DMS153 (cell line): ENCODE data around the gene C1orf52.
A peak's percentile ranks its signal among the peaks of the same experiment; 100 is the strongest.

ENCODE experiments used
- DNase-seq: peaks from one replicate; lab custom pipeline; 2025; lab: John Stamatoyannopoulos, UW

C1orf52 gene

GRCh38 chr1:85259118-85259911, at the start of gene C1orf52:
Gene C1orf52 (minus strand): TSS chr1:85259662. CDS start chr1:85259633, 29 bp downstream.
- DNase-seq: peak; percentile 75

GRCh38 chr1:85308833-85309350, 49.4 kb upstream of the C1orf52 start:
- DNase-seq: no peak

GRCh38 chr1:85307987-85308832, 48.7 kb upstream of the C1orf52 start:
- DNase-seq: no peak

GRCh38 chr1:85306236-85306635, 46.8 kb upstream of the C1orf52 start:
- DNase-seq: no peak

- DNase-seq: no peak
Measured at GRCh38 chr1:85303440-85304162, 44.1 kb upstream of the C1orf52 start.

- no peak for DNase-seq
Measured at GRCh38 chr1:85300140-85300539, 40.7 kb upstream of the C1orf52 start.

- peak; percentile 94 for DNase-seq
Measured at GRCh38 chr1:85297855-85298629, 38.6 kb upstream of the C1orf52 start.

- DNase-seq: no peak
Measured at GRCh38 chr1:85297538-85297854, 38.0 kb upstream of the C1orf52 start.

GRCh38 chr1:85296980-85297379, 37.5 kb upstream of the C1orf52 start:
- DNase-seq: no peak

GRCh38 chr1:85295654-85296053, 36.2 kb upstream of the C1orf52 start:
- DNase-seq: no peak

GRCh38 chr1:85295006-85295431, 35.6 kb upstream of the C1orf52 start:
- no peak for DNase-seq

- DNase-seq: no peak
Measured at GRCh38 chr1:85290826-85291225, 31.4 kb upstream of the C1orf52 start.

GRCh38 chr1:85289848-85290335, 30.4 kb upstream of the C1orf52 start:
- no peak for DNase-seq

GRCh38 chr1:85289207-85289847, 29.9 kb upstream of the C1orf52 start:
- DNase-seq: no peak

GRCh38 chr1:85284202-85284601, 24.7 kb upstream of the C1orf52 start:
- no peak for DNase-seq

- DNase-seq: no peak
Measured at GRCh38 chr1:85283475-85284199, 24.2 kb upstream of the C1orf52 start.

- DNase-seq: no peak
Measured at GRCh38 chr1:85282424-85282823, 23.0 kb upstream of the C1orf52 start.

- no peak for DNase-seq
Measured at GRCh38 chr1:85280636-85281035, 21.2 kb upstream of the C1orf52 start.

- no peak for DNase-seq
Measured at GRCh38 chr1:85279458-85280080, 20.1 kb upstream of the C1orf52 start.

GRCh38 chr1:85278853-85279314, 19.4 kb upstream of the C1orf52 start:
- no peak for DNase-seq
